ENCODE data around the gene GORASP1. TPM values are rescaled to one million over a fixed set of nuclear protein-coding genes. Genes with fewer than 3 reads are reported as not detected.
"Not testable (repeated sequence)": the region's sequence is repeated elsewhere in the genome, so short reads cannot be mapped to it uniquely, and the experiment has no call there.

Gene GORASP1
- total RNA-seq, 1 donor from 2014 or later, result 11.5 TPM

- not testable (repeated sequence) for H3K4me3 ChIP-seq (ENCODE audit: low read length in 3 of 3); H3K4me1 ChIP-seq (ENCODE audit: control insufficient read depth in 3 of 3, insufficient read depth in 3 of 3, low read length in 3 of 3); H3K27me3 ChIP-seq (ENCODE audit: control insufficient read depth in 3 of 3, insufficient read depth in 3 of 3, low read length in 3 of 3); H3K27ac ChIP-seq (ENCODE audit: low read depth, low read length); H3K9me3 ChIP-seq (ENCODE audit: control insufficient read depth in 3 of 3, low read length in 3 of 3); H3K9ac ChIP-seq (ENCODE audit: low read depth in 1 of 3, low read length in 3 of 3)
- peaks cover 0 to 11% (median 8%) of the 10 kb centered on the region in 3 donors for H3K36me3 ChIP-seq (ENCODE audit: control insufficient read depth in 3 of 3, insufficient read depth in 3 of 3, low read length in 3 of 3)
These were observed 46.2 kb downstream of the GORASP1 start for GRCh38 chr3:39061228-39061627.

- H3K9ac ChIP-seq (ENCODE audit: low read depth in 1 of 3, low read length in 3 of 3), result no peak overlapping the region
These were observed 51.3 kb downstream of the GORASP1 start for GRCh38 chr3:39056151-39056550.

GRCh38 chr3:39053696-39054095 lies 53.7 kb downstream of the GORASP1 start:
- Histone ChIP-seq H3K4me3 (ENCODE audit: low read length in 3 of 3) (no peak overlapping the region), H3K36me3 (ENCODE audit: control insufficient read depth in 3 of 3, insufficient read depth in 3 of 3, low read length in 3 of 3) (peaks cover 0 to 2% (median 0%) of the 10 kb centered on the region in 3 donors), H3K4me1 (ENCODE audit: control insufficient read depth in 3 of 3, insufficient read depth in 3 of 3, low read length in 3 of 3) (peaks cover 6 to 15% (median 12%) of the 10 kb centered on the region in 3 donors), H3K9ac (ENCODE audit: low read depth in 1 of 3, low read length in 3 of 3) (no peak overlapping the region), H3K27me3 (ENCODE audit: control insufficient read depth in 3 of 3, insufficient read depth in 3 of 3, low read length in 3 of 3) (no peaks in the 10 kb centered on the region), H3K27ac (ENCODE audit: low read depth, low read length) (no peak overlapping the region), H3K9me3 (ENCODE audit: control insufficient read depth in 3 of 3, low read length in 3 of 3) (no peaks in the 10 kb centered on the region)

More at GRCh38 chr3:39056151-39056550, 51.3 kb downstream of the GORASP1 start:
- no peaks in the 10 kb centered on the region for H3K27me3 ChIP-seq (ENCODE audit: control insufficient read depth in 3 of 3, insufficient read depth in 3 of 3, low read length in 3 of 3)
- peaks cover 0 to 2% (median 0%) of the 10 kb centered on the region in 3 donors for H3K36me3 ChIP-seq (ENCODE audit: control insufficient read depth in 3 of 3, insufficient read depth in 3 of 3, low read length in 3 of 3)
- no peaks in the 10 kb centered on the region for H3K9me3 ChIP-seq (ENCODE audit: control insufficient read depth in 3 of 3, low read length in 3 of 3)
- peaks cover 6 to 15% (median 11%) of the 10 kb centered on the region in 3 donors for H3K4me1 ChIP-seq (ENCODE audit: control insufficient read depth in 3 of 3, insufficient read depth in 3 of 3, low read length in 3 of 3)
- H3K27ac ChIP-seq (ENCODE audit: low read depth, low read length), result no peak overlapping the region
- no peak overlapping the region for H3K4me3 ChIP-seq (ENCODE audit: low read length in 3 of 3)

GRCh38 chr3:39052583-39052982 lies 54.8 kb downstream of the GORASP1 start:
- H3K36me3 ChIP-seq (ENCODE audit: control insufficient read depth in 3 of 3, insufficient read depth in 3 of 3, low read length in 3 of 3), result no peaks in the 10 kb centered on the region
- peak overlapping the region; percentile 85 for H3K27ac ChIP-seq (ENCODE audit: low read depth, low read length)
- H3K4me3 ChIP-seq (ENCODE audit: low read length in 3 of 3), result peak overlapping the region; percentile 86 to 93 (median 87)
- no peaks in the 10 kb centered on the region for H3K27me3 ChIP-seq (ENCODE audit: control insufficient read depth in 3 of 3, insufficient read depth in 3 of 3, low read length in 3 of 3)
- H3K9me3 ChIP-seq (ENCODE audit: control insufficient read depth in 3 of 3, low read length in 3 of 3), result no peaks in the 10 kb centered on the region
- peaks cover 6 to 15% (median 12%) of the 10 kb centered on the region in 3 donors for H3K4me1 ChIP-seq (ENCODE audit: control insufficient read depth in 3 of 3, insufficient read depth in 3 of 3, low read length in 3 of 3)
- peak overlapping the region; percentile 78 to 89 (median 79) for H3K9ac ChIP-seq (ENCODE audit: low read depth in 1 of 3, low read length in 3 of 3)

GRCh38 chr3:39051649-39052561 lies 55.5 kb downstream of the GORASP1 start, which contains the start of the genes SCN11A and WDR48:
SCN11A (minus strand) TSS chr3:39051944; CDS start chr3:38950362, 101,582 bp downstream.
WDR48 (plus strand) TSS chr3:39052016; CDS start chr3:39052026, 10 bp downstream.
- H3K9me3 ChIP-seq (ENCODE audit: control insufficient read depth in 3 of 3, low read length in 3 of 3), result no peaks in the 10 kb centered on the region
- no peaks in the 10 kb centered on the region for H3K27me3 ChIP-seq (ENCODE audit: control insufficient read depth in 3 of 3, insufficient read depth in 3 of 3, low read length in 3 of 3)
- peak within 1 kb of the TSS; percentile 86 to 93 (median 87) for H3K4me3 ChIP-seq (ENCODE audit: low read length in 3 of 3)
- H3K9ac ChIP-seq (ENCODE audit: low read depth in 1 of 3, low read length in 3 of 3), result peak within 1 kb of the TSS; percentile 78 to 89 (median 79)
- H3K27ac ChIP-seq (ENCODE audit: low read depth, low read length), result peak within 1 kb of the TSS; percentile 85
- H3K4me1 ChIP-seq (ENCODE audit: control insufficient read depth in 3 of 3, insufficient read depth in 3 of 3, low read length in 3 of 3), result peaks cover 6 to 15% (median 12%) of the 10 kb centered on the region in 3 donors
- no peaks in the 10 kb centered on the region for H3K36me3 ChIP-seq (ENCODE audit: control insufficient read depth in 3 of 3, insufficient read depth in 3 of 3, low read length in 3 of 3)

- Histone ChIP-seq H3K4me1 (ENCODE audit: control insufficient read depth in 3 of 3, insufficient read depth in 3 of 3, low read length in 3 of 3) (peaks cover 6 to 13% (median 12%) of the 10 kb centered on the region in 3 donors), H3K9ac (ENCODE audit: low read depth in 1 of 3, low read length in 3 of 3) (no peak overlapping the region), H3K27ac (ENCODE audit: low read depth, low read length) (no peak overlapping the region), H3K4me3 (ENCODE audit: low read length in 3 of 3) (no peak overlapping the region), H3K9me3 (ENCODE audit: control insufficient read depth in 3 of 3, low read length in 3 of 3) (no peaks in the 10 kb centered on the region), H3K27me3 (ENCODE audit: control insufficient read depth in 3 of 3, insufficient read depth in 3 of 3, low read length in 3 of 3) (no peaks in the 10 kb centered on the region), H3K36me3 (ENCODE audit: control insufficient read depth in 3 of 3, insufficient read depth in 3 of 3, low read length in 3 of 3) (no peaks in the 10 kb centered on the region)
These were observed 57.4 kb downstream of the GORASP1 start for GRCh38 chr3:39050029-39050428.

Other genes with a start within 250 kb of the GORASP1 start
- gene SCN11A, start 55.7 kb downstream of the GORASP1 start, total RNA-seq, result 2.6 TPM
- gene WDR48, start 55.6 kb downstream of the GORASP1 start, total RNA-seq, result 39.1 TPM
- 1.0 TPM for gene TTC21A, start 53 bp upstream of the GORASP1 start, total RNA-seq
- gene CSRNP1, start 46.0 kb upstream of the GORASP1 start, total RNA-seq, result 8.9 TPM
- 30.8 TPM for gene XIRP1, start 85.0 kb upstream of the GORASP1 start, total RNA-seq
- gene CX3CR1, start 172.4 kb upstream of the GORASP1 start, total RNA-seq, result 3.1 TPM
- not detected for gene CCR8, start 222.1 kb upstream of the GORASP1 start, total RNA-seq